GM21786 (cell line): ENCODE results near the gene UCK1.
"Not testable (repeated sequence)": the region's sequence is repeated elsewhere in the genome, so short reads cannot be mapped to it uniquely, and the experiment has no call there.

Source experiments
- ATAC-seq: cut with Tn5 transposase; IDR thresholded peaks from one replicate; pipeline ENCODE4 v1.9.1; 2021; ENCODE audit not compliant: unreplicated experiment

Gene UCK1

GRCh38 chr9:131554087-131554842 is 23.2 kb upstream of the UCK1 start:
- no peak for ATAC-seq

GRCh38 chr9:131552030-131552429 is 21.0 kb upstream of the UCK1 start:
- no peak for ATAC-seq

DNA sequence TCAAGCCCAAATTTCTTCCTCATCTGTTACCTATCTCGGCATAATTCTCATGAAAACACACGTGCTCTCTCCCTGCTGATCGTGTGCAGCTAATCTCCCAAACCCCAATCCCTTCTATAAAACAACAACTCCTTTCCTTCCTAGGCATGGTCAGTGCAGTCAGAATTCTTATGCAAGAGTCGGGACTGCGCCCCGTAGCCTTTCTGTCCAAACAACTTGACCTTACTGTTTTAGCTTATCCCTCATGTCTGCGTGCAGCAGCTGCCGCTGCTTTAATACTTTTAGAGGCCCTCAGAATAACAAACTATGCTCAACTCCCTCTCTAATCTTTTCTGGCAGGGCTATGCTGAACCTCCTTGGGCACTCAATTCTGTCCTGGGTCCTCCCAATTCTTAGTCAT is 19.4 kb upstream of the UCK1 start:
- not testable (repeated sequence) for ATAC-seq

GRCh38 chr9:131549186-131549585 is 18.1 kb upstream of the UCK1 start:
- ATAC-seq: not testable (repeated sequence)

DNA sequence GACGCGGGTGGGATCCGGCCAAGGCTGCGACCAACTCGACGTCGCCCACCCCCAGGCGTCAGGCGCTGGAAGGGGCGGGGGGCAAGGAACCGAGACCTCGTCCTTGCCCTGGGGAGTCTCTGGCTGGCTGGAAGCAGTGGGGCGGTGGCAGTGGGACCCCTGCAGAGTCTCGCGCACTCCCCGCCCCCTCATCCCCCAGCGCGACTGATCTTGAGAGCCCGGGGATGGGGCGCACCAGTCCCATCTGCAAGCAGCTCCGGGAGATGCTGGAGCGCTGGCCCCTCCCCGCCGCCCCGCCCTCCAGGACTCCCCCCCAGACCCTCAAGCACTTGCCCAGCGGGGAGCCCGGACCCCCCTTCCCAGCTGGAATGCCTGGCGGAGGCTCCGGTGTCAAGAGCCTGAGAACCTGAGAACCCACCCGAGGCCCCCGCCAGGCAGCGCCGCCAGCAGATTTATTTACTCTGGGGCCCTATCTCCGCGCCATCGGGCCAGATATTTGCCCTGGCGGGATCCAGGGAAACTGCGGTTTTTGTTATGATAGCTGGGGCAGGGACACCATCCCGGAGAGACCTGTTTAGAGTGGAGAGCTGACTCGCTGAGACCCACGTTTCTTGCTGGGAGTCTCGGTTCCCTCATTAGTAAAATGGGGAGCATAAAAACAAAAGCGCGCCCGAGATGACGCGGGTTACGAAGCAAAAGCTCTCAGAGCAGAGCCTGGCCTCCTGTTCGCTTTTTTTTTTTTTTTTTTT is 15.4 kb upstream of the UCK1 start:
- ATAC-seq: no peak

- no peak for ATAC-seq
These were observed 14.8 kb upstream of the UCK1 start for GRCh38 chr9:131545786-131546335.

DNA sequence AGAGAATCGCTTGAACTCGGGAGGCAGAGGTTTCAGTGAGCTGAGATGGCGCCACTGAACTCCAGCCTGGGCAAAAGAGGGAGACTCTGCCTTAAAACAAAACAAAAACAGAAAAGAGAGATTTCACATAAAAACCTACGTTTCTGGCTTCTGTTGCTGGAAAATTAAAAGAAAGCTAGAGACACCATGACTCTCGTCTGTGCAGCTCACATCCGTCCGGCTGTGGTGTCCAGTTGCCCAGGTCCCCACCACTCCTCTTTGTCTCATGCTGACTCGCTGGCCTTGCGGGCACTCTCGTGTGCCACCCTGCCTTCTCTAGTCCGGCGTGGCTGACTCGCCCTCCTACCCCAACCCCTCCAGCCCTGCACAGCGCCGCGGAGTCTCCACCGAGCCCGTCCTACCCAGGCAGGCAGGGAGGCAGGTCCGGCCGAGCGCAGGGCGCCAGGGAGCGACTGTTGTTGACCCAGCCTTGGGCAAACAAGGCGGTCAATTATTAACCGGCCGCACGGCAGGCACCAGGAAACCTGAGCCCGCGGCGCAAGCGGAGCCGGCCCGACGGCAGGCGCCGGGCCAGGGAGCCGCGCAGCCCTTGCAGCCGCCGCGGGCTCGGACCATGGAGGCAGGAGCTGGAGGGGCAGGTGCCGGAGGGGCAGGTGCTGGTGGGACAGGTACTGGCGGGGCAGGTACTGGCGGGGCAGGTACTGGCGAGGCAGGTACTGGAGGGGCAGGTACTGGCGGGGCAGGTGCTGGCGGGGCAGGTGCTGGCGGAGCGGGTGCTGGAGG is 14.1 kb upstream of the UCK1 start, which contains the start of gene PRRT1B:
Gene PRRT1B, plus strand, starts transcription at position 521 of the 783 bp plus-strand sequence. Its CDS starts 93 bp downstream, at position 614.
- no peak for ATAC-seq

DNA sequence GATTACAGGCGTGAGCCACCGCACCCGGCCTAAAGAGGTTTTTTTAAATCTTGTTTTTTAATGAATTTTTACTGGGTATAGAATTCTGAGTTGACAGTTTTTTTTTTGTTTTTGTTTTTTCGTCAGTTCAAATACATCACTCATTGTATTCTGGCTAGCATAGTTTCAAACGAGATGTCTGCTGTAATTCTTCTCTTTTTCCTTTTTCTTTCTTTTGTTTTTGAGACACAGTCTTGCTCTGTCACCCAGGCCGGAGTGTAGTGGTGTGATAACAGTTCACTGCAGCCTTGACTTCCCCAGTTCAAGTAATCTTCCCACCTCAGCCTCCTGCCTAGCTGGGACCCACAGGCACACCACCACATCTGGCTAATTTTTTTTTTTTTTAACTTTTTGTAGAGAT is 12.1 kb upstream of the UCK1 start:
- no peak for ATAC-seq

GRCh38 chr9:131539223-131539923 is 8.3 kb upstream of the UCK1 start:
- ATAC-seq: no peak

- no peak for ATAC-seq
These were observed 6.9 kb upstream of the UCK1 start for GRCh38 chr9:131537946-131538345.

GRCh38 chr9:131534721-131535237 is 3.7 kb upstream of the UCK1 start:
- ATAC-seq: no peak

- no peak for ATAC-seq
These were observed 530 bp downstream of the UCK1 start for GRCh38 chr9:131530546-131530919.

DNA sequence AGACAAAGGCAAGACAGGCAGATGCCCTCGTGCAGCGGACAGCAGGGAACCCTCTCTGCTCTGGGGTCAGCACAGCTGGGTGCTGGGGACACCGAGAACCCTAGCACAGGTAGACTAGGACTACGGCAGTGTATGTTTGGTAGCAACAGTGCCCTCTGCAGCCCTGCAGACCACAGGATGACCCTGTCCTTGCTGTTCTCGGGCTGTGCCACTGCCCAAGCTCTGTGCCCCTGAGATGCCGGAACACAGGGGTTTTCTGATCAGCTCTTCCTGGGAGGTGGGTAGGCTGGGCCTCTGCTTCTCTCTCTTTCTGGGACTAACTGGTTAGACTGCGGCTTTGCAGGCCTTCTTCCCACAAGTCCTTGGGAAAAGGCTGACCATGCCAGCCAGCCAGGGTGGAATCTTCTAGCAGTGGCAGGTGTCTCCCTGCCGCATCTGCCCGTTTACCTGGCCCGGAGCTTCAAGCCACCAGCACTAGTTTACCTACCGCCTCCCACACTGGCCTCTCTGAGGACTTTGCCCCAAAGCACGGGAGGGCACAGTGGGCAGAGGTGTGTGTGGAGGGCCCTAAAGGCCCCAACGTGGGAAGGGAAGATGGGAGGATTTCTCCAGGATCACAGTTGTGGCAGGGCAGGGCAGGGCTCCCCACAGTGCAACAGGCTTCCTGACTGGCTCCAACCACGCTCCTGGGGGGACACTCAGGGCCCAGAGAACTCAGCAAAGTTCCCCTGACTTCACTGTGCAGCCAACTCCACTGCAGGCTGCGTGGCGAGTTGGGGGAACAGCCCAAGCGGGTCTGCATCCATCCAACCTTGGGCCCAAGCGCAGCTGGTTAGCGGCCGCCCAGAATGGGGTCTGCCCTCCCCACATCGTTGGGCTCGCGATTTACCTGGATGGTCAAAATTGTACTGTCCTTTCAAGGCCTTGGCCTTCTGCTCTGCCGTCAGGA is 1.2 kb downstream of the UCK1 start:
- no peak for ATAC-seq

DNA sequence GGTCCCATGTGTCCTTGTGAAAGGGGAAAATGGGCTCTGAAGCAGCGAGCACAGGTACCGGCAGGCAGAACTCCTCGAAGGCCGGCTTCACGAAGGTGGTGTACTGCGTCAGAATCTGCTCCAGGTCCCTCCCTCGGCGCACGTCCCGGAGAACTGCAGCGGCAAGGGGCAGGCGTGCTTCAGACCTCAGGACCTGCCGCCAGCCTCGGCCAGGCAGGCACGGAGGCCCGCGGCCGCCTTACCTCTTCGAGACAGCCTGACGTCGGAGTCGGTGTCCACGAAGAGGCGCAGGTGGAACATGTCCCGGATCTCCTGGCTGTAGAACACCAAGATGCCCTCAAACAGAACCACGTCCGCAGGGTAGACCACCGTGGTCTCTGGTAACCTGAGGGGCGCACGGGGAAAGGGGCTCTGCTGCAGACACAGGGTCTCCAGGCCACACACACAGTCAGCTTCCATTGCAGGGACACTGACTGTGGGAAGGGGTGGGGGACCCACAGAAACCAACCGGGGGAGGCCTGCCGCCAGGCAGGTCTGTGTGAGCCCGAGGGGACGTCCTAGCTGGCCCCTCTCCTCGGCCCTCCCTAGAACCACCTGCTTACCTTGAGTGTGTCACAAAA is 2.1 kb downstream of the UCK1 start:
- no peak for ATAC-seq

DNA sequence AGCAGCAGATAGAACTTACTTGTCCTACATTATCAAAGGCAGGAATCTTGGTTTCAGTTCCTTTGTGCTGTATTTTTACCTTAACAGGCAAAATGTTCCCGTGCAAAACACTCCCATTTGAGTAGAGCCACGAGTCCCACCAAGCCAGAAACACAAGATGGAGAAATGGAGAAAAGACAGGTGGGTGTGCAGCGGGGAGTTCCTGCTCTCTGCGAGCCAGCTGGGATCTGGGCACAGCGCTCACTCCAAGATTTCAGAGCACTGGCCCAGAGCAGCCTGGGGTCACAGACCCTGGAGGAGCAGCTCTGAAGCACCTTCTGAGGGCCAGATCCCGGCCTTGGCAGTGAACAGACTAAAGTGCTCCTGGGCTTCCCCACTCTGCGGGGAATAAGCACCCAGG is 2.9 kb downstream of the UCK1 start:
- ATAC-seq: no peak

GRCh38 chr9:131525643-131526565 is 5.2 kb downstream of the UCK1 start:
- no peak for ATAC-seq

DNA sequence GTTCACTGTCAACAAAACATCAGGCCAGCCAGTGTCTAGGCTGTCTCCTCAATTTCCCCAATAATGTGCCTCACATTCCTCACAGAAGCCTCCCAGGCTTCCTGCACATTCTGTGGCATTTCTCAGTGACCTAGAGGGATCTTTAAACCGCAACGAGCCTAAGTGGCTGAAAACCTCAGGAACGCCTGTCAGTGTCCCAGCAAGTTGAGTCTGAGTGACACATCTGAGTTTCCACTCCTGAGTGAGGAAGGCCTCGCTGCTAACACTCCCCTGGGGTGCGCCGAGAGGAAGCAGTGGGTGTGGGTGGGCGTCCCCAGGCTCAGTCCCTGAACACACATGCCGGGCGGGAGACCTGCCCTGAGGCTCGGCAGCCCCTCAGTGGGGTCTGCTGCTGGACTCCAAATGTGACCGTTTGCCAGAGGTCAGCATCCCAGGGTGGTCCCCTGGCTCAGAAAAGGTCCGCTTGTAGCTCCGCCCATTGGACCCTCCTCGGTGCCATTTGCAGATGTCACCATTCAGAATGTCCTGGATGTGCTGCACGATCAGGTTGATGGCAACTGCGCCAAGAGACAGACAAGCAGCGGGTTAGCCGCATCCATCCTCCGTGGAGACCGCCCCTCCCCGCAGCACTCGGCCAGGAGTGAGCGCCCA is 6.3 kb downstream of the UCK1 start:
- ATAC-seq: no peak
